Endodermal cell (in vitro differentiated cells): ENCODE results near the gene SKOR1. TPM values are rescaled to one million over a fixed set of nuclear protein-coding genes. Genes with fewer than 3 reads are reported as not detected.

ENCODE experiments used
- DNase-seq: peaks from one replicate; pipeline ENCODE4 v3.0.0-alpha.2; 2017
- H3K27ac ChIP-seq: 2 replicates; pipeline ENCODE4 v1.5.1; 2013; ENCODE audit warnings: mild to moderate bottlenecking, low read depth, low read length, moderate library complexity
- H3K27me3 ChIP-seq: 2 replicates; pipeline ENCODE4 v1.6.1; 2013; ENCODE audit warnings: mild to moderate bottlenecking, low read length, moderate library complexity; ENCODE audit not compliant: insufficient read depth, control insufficient read depth, poor library complexity, severe bottlenecking
- H3K36me3 ChIP-seq: 2 replicates; pipeline ENCODE4 v1.7.0; 2013; ENCODE audit warnings: mild to moderate bottlenecking, low read length, moderate library complexity; ENCODE audit not compliant: control insufficient read depth, insufficient read depth
- H3K4me1 ChIP-seq: one replicate; pipeline ENCODE4 v1.7.0; 2013; ENCODE audit warnings: low read length; ENCODE audit not compliant: control insufficient read depth, insufficient read depth
- H3K4me3 ChIP-seq: 2 replicates; pipeline ENCODE4 v1.5.1; 2013; ENCODE audit warnings: mild to moderate bottlenecking, low read length, moderate library complexity
- H3K9ac ChIP-seq: 2 replicates; pipeline ENCODE4 v1.6.1; 2013; ENCODE audit warnings: mild to moderate bottlenecking, low read length, moderate library complexity; ENCODE audit not compliant: poor library complexity, severe bottlenecking; ENCODE audit errors: extremely low read depth
- H3K9me3 ChIP-seq: 2 replicates; pipeline ENCODE4 v1.6.1; 2013; ENCODE audit warnings: mild to moderate bottlenecking, low read length, moderate library complexity; ENCODE audit not compliant: control insufficient read depth
- H3K27ac Mint-ChIP-seq: 2 replicates; pipeline ENCODE4 v1.8.0; 2020; ENCODE audit warnings: mixed read lengths
- H3K27me3 Mint-ChIP-seq: 2 replicates; pipeline ENCODE4 v1.8.0; 2021; ENCODE audit warnings: mild to moderate bottlenecking, mixed read lengths; ENCODE audit not compliant: insufficient read depth
- H3K36me3 Mint-ChIP-seq: 2 replicates; pipeline ENCODE4 v1.8.0; 2020; ENCODE audit warnings: low read depth, mixed read lengths
- H3K4me1 Mint-ChIP-seq: 2 replicates; pipeline ENCODE4 v1.8.0; 2020; ENCODE audit warnings: mixed read lengths
- H3K4me3 Mint-ChIP-seq: 2 replicates; pipeline ENCODE4 v1.8.0; 2020; ENCODE audit warnings: mild to moderate bottlenecking, moderate library complexity, mixed read lengths
- H3K9me3 Mint-ChIP-seq: 2 replicates; pipeline ENCODE4 v1.8.0; 2020; ENCODE audit warnings: mild to moderate bottlenecking, mixed read lengths
- CTCF ChIP-seq: fragments of 200-600 bp; sonication (generic); conservative IDR thresholded peaks from 2 replicates; pipeline ENCODE4 v1.5.0; 2021; ENCODE audit warnings: antibody characterized with exemption, mild to moderate bottlenecking
- WGBS, 2 experiments: methylation state at CpG; one replicate each; pipeline versions ENCODE4 v1.1.5 to v1.1.7; 2013; ENCODE audit warnings: missing lambda C conversion rate in 2 of 2, mixed read lengths in 1 of 2; ENCODE audit not compliant: insufficient coverage in 1 of 2, insufficient read length in 1 of 2; 5-methylcytosine and 5-hydroxymethylcytosine counted together
- total RNA-seq, 2 donors: library from RNA; stranded (reverse); fragmentation: NEBNext Ultra II Directional in 1 of 2; extraction: Animal tissue kit (Norgen Biotek cat#: 25700) in 1 of 2; gene quantifications; 2 replicates in 1 of 2; 3 replicates in 1 of 2; pipeline ENCODE4 v1.2.1, GENCODE V29; 2021

SKOR1 gene
- total RNA-seq, 2 donors from 2014 or later: 0.37 to 0.51 TPM

DNA sequence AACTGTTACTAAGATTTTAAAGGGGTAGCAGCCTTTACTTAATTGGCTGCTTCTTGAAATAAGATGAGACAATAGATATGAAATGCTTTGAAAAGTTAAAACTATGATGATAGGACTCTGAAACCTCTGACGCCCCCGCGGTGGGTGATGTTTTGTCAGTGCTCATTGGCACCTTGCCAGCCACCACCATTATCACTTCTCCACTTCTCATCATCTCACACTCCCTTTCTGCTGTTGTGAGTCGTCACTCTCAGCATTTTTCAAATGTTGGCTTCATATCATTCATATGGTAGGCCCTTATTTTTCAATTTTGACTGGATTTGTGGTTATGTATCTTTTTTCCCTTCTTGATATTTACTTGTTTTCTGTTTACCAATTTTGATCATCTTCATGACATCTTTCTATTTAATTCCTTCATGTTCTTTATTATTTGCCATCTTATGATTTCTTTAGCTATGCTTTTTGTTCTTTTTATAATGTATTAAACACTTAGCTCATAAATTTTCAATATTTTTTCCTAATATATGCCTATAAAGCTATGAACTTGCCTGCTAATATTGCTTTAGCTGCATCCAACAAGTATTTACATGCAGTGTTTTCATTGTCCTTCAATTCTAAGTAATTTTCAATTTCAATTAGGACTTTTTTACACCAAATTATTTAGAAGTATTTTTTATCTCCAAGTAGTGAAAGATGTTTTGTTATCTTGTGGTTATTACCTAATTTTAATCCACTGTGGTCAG lies 30.3 kb upstream of the SKOR1 start:
- H3K27ac Mint-ChIP-seq: no peak overlapping the region
- peaks cover 6% of the 10 kb centered on the region for H3K4me1 Mint-ChIP-seq
- no peaks in the 10 kb centered on the region for H3K4me1 ChIP-seq
- peaks cover 14% of the 10 kb centered on the region for H3K9me3 Mint-ChIP-seq
- no peaks in the 10 kb centered on the region for H3K36me3 ChIP-seq
- no peak overlapping the region for H3K4me3 ChIP-seq
- H3K36me3 Mint-ChIP-seq: peaks cover 8% of the 10 kb centered on the region
- no peak for TF ChIP-seq CTCF
- no peak overlapping the region for H3K4me3 Mint-ChIP-seq
- H3K9me3 ChIP-seq: peaks cover 12% of the 10 kb centered on the region
- H3K27me3 ChIP-seq: peaks cover 65% of the 10 kb centered on the region
- peaks cover 67% of the 10 kb centered on the region for H3K27me3 Mint-ChIP-seq
- no peak overlapping the region for H3K9ac ChIP-seq
- no peak for DNase-seq
- H3K27ac ChIP-seq: no peak overlapping the region
- 100% methylated on average over 2 to 4 of the region's 4 CpGs for WGBS, 2 experiments

- Histone ChIP-seq H3K27ac (no peak overlapping the region), H3K4me3 (no peak overlapping the region), H3K9me3 (peaks cover 12% of the 10 kb centered on the region), H3K4me1 (no peaks in the 10 kb centered on the region), H3K27me3 (peaks cover 65% of the 10 kb centered on the region), H3K36me3 (no peaks in the 10 kb centered on the region), H3K9ac (no peak overlapping the region)
- Mint-ChIP-seq H3K27ac (no peak overlapping the region), H3K27me3 (peaks cover 55% of the 10 kb centered on the region), H3K36me3 (peaks cover 8% of the 10 kb centered on the region), H3K9me3 (peaks cover 14% of the 10 kb centered on the region), H3K4me1 (peaks cover 6% of the 10 kb centered on the region), H3K4me3 (no peak overlapping the region)
- TF ChIP-seq CTCF: no peak
- no peak for DNase-seq
- 86 to 89% methylated on average over 3 to 4 of the region's 4 CpGs for WGBS, 2 experiments
Observed at GRCh38 chr15:67796196-67797127, 28.8 kb upstream of the SKOR1 start.

- H3K27me3 ChIP-seq: peaks cover 66% of the 10 kb centered on the region
- H3K4me1 ChIP-seq: no peaks in the 10 kb centered on the region
- no peaks in the 10 kb centered on the region for H3K36me3 ChIP-seq
- no peak for DNase-seq
- Mint-ChIP-seq H3K4me3 (no peak overlapping the region), H3K36me3 (peaks cover 3% of the 10 kb centered on the region), H3K9me3 (peaks cover 9% of the 10 kb centered on the region), H3K27me3 (peaks cover 54% of the 10 kb centered on the region), H3K4me1 (peaks cover 13% of the 10 kb centered on the region), H3K27ac (no peak overlapping the region)
- WGBS, 2 experiments: 64% methylated on average over 5 of the region's 6 CpGs; no CpG with 5 or more reads in 1 of the 2 experiments
- H3K9ac ChIP-seq: no peak overlapping the region
- H3K27ac ChIP-seq: no peak overlapping the region
- H3K9me3 ChIP-seq: peaks cover 9% of the 10 kb centered on the region
- H3K4me3 ChIP-seq: no peak overlapping the region
- TF ChIP-seq CTCF: no peak
Observed at GRCh38 chr15:67799801-67800205, 25.5 kb upstream of the SKOR1 start.
